ENCODE data around the gene TNFAIP1. TPM values are rescaled to one million over a fixed set of nuclear protein-coding genes. Genes with fewer than 3 reads are reported as not detected.

The TNFAIP1 gene
- total and polyA plus RNA-seq, 5 donors from 2014 or later, result 6.5 to 15.7 (median 9.7) TPM

GRCh38 chr17:28342313-28342712 lies 6.8 kb downstream of the TNFAIP1 start:
- Mint-ChIP-seq H3K4me1 (peaks cover 0 to 16% (median 13%) of the 10 kb centered on the region in 4 donors), H3K27ac (peak overlapping the region in 1 of 3 donors; percentile 79), H3K36me3 (peaks cover 18% of the 10 kb centered on the region), H3K9me3 (no peaks in the 10 kb centered on the region), H3K4me3 (no peak overlapping the region), H3K27me3 (no peaks in the 10 kb centered on the region)
- H3K4me1 ChIP-seq (ENCODE audit: control insufficient read depth, insufficient read depth, low read length, poor library complexity, severe bottlenecking), result no peaks in the 10 kb centered on the region
- DNase-seq, result no peak
- H3K4me3 ChIP-seq (ENCODE audit: low read depth, low read length), result no peak overlapping the region
- H3K27ac ChIP-seq (ENCODE audit: insufficient read depth, low read length, poor library complexity, severe bottlenecking), result no peak overlapping the region
- no peaks in the 10 kb centered on the region for H3K27me3 ChIP-seq (ENCODE audit: control insufficient read depth, insufficient read depth, low read length)
- no peak for ATAC-seq (ENCODE audit: low read depth in 2 of 2)
- H3K9me3 ChIP-seq (ENCODE audit: control insufficient read depth in 2 of 2, low read length in 2 of 2), result no peaks in the 10 kb centered on the region
- peaks cover 71% of the 10 kb centered on the region for H3K36me3 ChIP-seq (ENCODE audit: control insufficient read depth, insufficient read depth, low read length)

- H3K36me3 ChIP-seq (ENCODE audit: control insufficient read depth, insufficient read depth, low read length), result peaks cover 82% of the 10 kb centered on the region
- H3K4me3 ChIP-seq (ENCODE audit: low read depth, low read length), result no peak overlapping the region
- no peak overlapping the region for H3K27ac ChIP-seq (ENCODE audit: insufficient read depth, low read length, poor library complexity, severe bottlenecking)
- peak in 1 of 2 donors; percentile 24 for ATAC-seq (ENCODE audit: low read depth in 2 of 2)
- Mint-ChIP-seq H3K27ac (no peak overlapping the region), H3K4me3 (no peak overlapping the region), H3K36me3 (peaks cover 18% of the 10 kb centered on the region), H3K9me3 (no peaks in the 10 kb centered on the region), H3K27me3 (no peaks in the 10 kb centered on the region), H3K4me1 (peaks cover 0 to 5% (median 3%) of the 10 kb centered on the region in 4 donors)
- no peaks in the 10 kb centered on the region for H3K4me1 ChIP-seq (ENCODE audit: control insufficient read depth, insufficient read depth, low read length, poor library complexity, severe bottlenecking)
- no peaks in the 10 kb centered on the region for H3K27me3 ChIP-seq (ENCODE audit: control insufficient read depth, insufficient read depth, low read length)
- DNase-seq, result peak in 1 of 3 donors; percentile 34
- H3K9me3 ChIP-seq (ENCODE audit: control insufficient read depth in 2 of 2, low read length in 2 of 2), result no peaks in the 10 kb centered on the region
Observed at GRCh38 chr17:28343491-28343932, 8.0 kb downstream of the TNFAIP1 start.

GRCh38 chr17:28344011-28344410 lies 8.4 kb downstream of the TNFAIP1 start:
- Mint-ChIP-seq H3K27ac (no peak overlapping the region), H3K27me3 (no peaks in the 10 kb centered on the region), H3K36me3 (peaks cover 18% of the 10 kb centered on the region), H3K4me1 (peaks cover 0 to 2% (median under 1%) of the 10 kb centered on the region in 4 donors), H3K4me3 (no peak overlapping the region), H3K9me3 (no peaks in the 10 kb centered on the region)
- ATAC-seq (ENCODE audit: low read depth in 2 of 2), result no peak
- H3K9me3 ChIP-seq (ENCODE audit: control insufficient read depth in 2 of 2, low read length in 2 of 2), result no peaks in the 10 kb centered on the region
- DNase-seq, result no peak
- H3K36me3 ChIP-seq (ENCODE audit: control insufficient read depth, insufficient read depth, low read length), result peaks cover 87% of the 10 kb centered on the region
- no peak overlapping the region for H3K27ac ChIP-seq (ENCODE audit: insufficient read depth, low read length, poor library complexity, severe bottlenecking)
- no peak overlapping the region for H3K4me3 ChIP-seq (ENCODE audit: low read depth, low read length)
- no peaks in the 10 kb centered on the region for H3K4me1 ChIP-seq (ENCODE audit: control insufficient read depth, insufficient read depth, low read length, poor library complexity, severe bottlenecking)
- H3K27me3 ChIP-seq (ENCODE audit: control insufficient read depth, insufficient read depth, low read length), result no peaks in the 10 kb centered on the region

GRCh38 chr17:28344435-28344901 lies 8.9 kb downstream of the TNFAIP1 start:
- Histone ChIP-seq H3K27me3 (ENCODE audit: control insufficient read depth, insufficient read depth, low read length) (no peaks in the 10 kb centered on the region), H3K4me1 (ENCODE audit: control insufficient read depth, insufficient read depth, low read length, poor library complexity, severe bottlenecking) (no peaks in the 10 kb centered on the region), H3K27ac (ENCODE audit: insufficient read depth, low read length, poor library complexity, severe bottlenecking) (no peak overlapping the region), H3K4me3 (ENCODE audit: low read depth, low read length) (no peak overlapping the region), H3K36me3 (ENCODE audit: control insufficient read depth, insufficient read depth, low read length) (peaks cover 88% of the 10 kb centered on the region), H3K9me3 (ENCODE audit: control insufficient read depth in 2 of 2, low read length in 2 of 2) (no peaks in the 10 kb centered on the region)
- Mint-ChIP-seq H3K27ac (no peak overlapping the region), H3K4me3 (no peak overlapping the region), H3K9me3 (no peaks in the 10 kb centered on the region), H3K36me3 (peaks cover 18% of the 10 kb centered on the region), H3K4me1 (peaks cover 0 to 2% (median 0%) of the 10 kb centered on the region in 4 donors), H3K27me3 (no peaks in the 10 kb centered on the region)
- DNase-seq, result no peak
- no peak for ATAC-seq (ENCODE audit: low read depth in 2 of 2)

- H3K27ac Mint-ChIP-seq, result peak overlapping the region in 1 of 3 donors; percentile 32
- no peaks in the 10 kb centered on the region for H3K9me3 ChIP-seq (ENCODE audit: control insufficient read depth in 2 of 2, low read length in 2 of 2)
- DNase-seq (no peak), ATAC-seq (ENCODE audit: low read depth in 2 of 2) (no peak)
- H3K36me3 ChIP-seq (ENCODE audit: control insufficient read depth, insufficient read depth, low read length), result peaks cover 93% of the 10 kb centered on the region
- H3K4me3 Mint-ChIP-seq, result no peak overlapping the region
- H3K27me3 Mint-ChIP-seq, result no peaks in the 10 kb centered on the region
- H3K9me3 Mint-ChIP-seq, result no peaks in the 10 kb centered on the region
- H3K4me1 Mint-ChIP-seq, result no peaks in the 10 kb centered on the region
- H3K27me3 ChIP-seq (ENCODE audit: control insufficient read depth, insufficient read depth, low read length), result no peaks in the 10 kb centered on the region
- H3K4me3 ChIP-seq (ENCODE audit: low read depth, low read length), result no peak overlapping the region
- H3K36me3 Mint-ChIP-seq, result peaks cover 22% of the 10 kb centered on the region
- no peak overlapping the region for H3K27ac ChIP-seq (ENCODE audit: insufficient read depth, low read length, poor library complexity, severe bottlenecking)
- no peaks in the 10 kb centered on the region for H3K4me1 ChIP-seq (ENCODE audit: control insufficient read depth, insufficient read depth, low read length, poor library complexity, severe bottlenecking)
Observed at GRCh38 chr17:28345419-28346198, 10.0 kb downstream of the TNFAIP1 start.

DNA sequence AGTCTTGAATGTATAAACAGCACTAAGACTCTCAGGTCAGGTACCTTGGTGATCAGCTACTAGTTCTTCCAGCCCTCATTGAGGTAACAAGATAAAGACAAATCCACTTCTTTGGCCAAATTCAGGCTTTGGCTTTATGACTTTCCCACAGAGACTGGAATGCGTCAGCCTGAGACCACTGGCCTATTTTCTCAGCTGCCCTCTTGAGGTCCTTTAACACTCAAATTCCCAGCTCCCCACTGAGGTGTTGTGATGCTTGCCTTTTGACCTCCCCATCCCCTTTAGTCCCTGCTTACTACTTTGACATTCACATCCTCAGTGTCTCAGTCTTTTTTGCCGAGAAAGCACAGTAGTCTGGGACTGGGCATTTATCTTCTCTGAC lies 10.6 kb downstream of the TNFAIP1 start:
- no peak overlapping the region for H3K4me3 ChIP-seq (ENCODE audit: low read depth, low read length)
- ATAC-seq (ENCODE audit: low read depth in 2 of 2) (no peak), DNase-seq (no peak)
- Mint-ChIP-seq H3K27ac (no peak overlapping the region), H3K9me3 (no peaks in the 10 kb centered on the region), H3K36me3 (peaks cover 28% of the 10 kb centered on the region), H3K4me1 (no peaks in the 10 kb centered on the region), H3K27me3 (no peaks in the 10 kb centered on the region), H3K4me3 (no peak overlapping the region)
- H3K9me3 ChIP-seq (ENCODE audit: control insufficient read depth in 2 of 2, low read length in 2 of 2), result no peaks in the 10 kb centered on the region
- H3K4me1 ChIP-seq (ENCODE audit: control insufficient read depth, insufficient read depth, low read length, poor library complexity, severe bottlenecking), result no peaks in the 10 kb centered on the region
- H3K27me3 ChIP-seq (ENCODE audit: control insufficient read depth, insufficient read depth, low read length), result no peaks in the 10 kb centered on the region
- H3K27ac ChIP-seq (ENCODE audit: insufficient read depth, low read length, poor library complexity, severe bottlenecking), result no peak overlapping the region
- peaks cover 93% of the 10 kb centered on the region for H3K36me3 ChIP-seq (ENCODE audit: control insufficient read depth, insufficient read depth, low read length)

DNA sequence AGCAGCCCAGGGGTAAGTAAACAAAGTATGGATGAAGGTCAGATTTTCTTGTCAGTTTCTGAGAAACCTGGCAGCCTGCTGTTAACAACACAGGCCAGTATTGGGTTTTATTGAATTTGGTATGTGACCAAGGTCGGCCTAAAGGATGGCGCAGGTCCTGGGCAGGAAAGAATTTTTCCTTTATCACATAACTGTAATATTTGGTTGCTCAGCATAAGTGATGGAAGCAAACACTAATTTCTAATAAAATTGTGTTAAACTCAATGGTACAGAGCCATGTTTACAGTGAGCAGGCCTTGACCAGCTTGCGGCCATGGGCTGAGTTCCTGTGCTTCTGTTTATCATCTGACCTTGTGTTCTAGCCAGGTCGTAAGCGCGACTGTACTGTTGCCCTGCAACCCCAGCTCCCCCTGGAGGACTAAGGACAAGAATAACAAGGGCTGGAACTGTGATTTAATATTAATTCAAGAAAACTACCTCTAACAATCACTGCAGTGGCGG lies 11.2 kb downstream of the TNFAIP1 start:
- no peak overlapping the region for H3K27ac Mint-ChIP-seq
- no peaks in the 10 kb centered on the region for H3K4me1 Mint-ChIP-seq
- no peaks in the 10 kb centered on the region for H3K27me3 Mint-ChIP-seq
- H3K9me3 Mint-ChIP-seq, result no peaks in the 10 kb centered on the region
- no peak for ATAC-seq (ENCODE audit: low read depth in 2 of 2)
- no peak for DNase-seq
- no peaks in the 10 kb centered on the region for H3K4me1 ChIP-seq (ENCODE audit: control insufficient read depth, insufficient read depth, low read length, poor library complexity, severe bottlenecking)
- H3K27me3 ChIP-seq (ENCODE audit: control insufficient read depth, insufficient read depth, low read length), result no peaks in the 10 kb centered on the region
- peaks cover 32% of the 10 kb centered on the region for H3K36me3 Mint-ChIP-seq
- no peak overlapping the region for H3K4me3 ChIP-seq (ENCODE audit: low read depth, low read length)
- H3K27ac ChIP-seq (ENCODE audit: insufficient read depth, low read length, poor library complexity, severe bottlenecking), result no peak overlapping the region
- H3K9me3 ChIP-seq (ENCODE audit: control insufficient read depth in 2 of 2, low read length in 2 of 2), result no peaks in the 10 kb centered on the region
- H3K4me3 Mint-ChIP-seq, result no peak overlapping the region
- peaks cover 93% of the 10 kb centered on the region for H3K36me3 ChIP-seq (ENCODE audit: control insufficient read depth, insufficient read depth, low read length)
